GM21515 (cell line): ENCODE data around the gene FAM204A.

Source experiments
- ATAC-seq: cut with Tn5 transposase; IDR thresholded peaks from one replicate; pipeline ENCODE4 v1.9.1; 2021; ENCODE audit not compliant: unreplicated experiment

Gene FAM204A

GRCh38 chr10:118341791-118342637, at the start of gene FAM204A:
FAM204A (minus strand) TSS chr10:118342324; CDS start chr10:118336415, 5,909 bp downstream.
- ATAC-seq: peak; percentile 100

GRCh38 chr10:118383699-118384098, 41.6 kb upstream of the FAM204A start:
- no peak for ATAC-seq

GRCh38 chr10:118383063-118383689, 41.1 kb upstream of the FAM204A start:
- no peak for ATAC-seq

GRCh38 chr10:118374404-118374803, 32.3 kb upstream of the FAM204A start:
- no peak for ATAC-seq

GRCh38 chr10:118373786-118374185, 31.7 kb upstream of the FAM204A start:
- no peak for ATAC-seq

DNA sequence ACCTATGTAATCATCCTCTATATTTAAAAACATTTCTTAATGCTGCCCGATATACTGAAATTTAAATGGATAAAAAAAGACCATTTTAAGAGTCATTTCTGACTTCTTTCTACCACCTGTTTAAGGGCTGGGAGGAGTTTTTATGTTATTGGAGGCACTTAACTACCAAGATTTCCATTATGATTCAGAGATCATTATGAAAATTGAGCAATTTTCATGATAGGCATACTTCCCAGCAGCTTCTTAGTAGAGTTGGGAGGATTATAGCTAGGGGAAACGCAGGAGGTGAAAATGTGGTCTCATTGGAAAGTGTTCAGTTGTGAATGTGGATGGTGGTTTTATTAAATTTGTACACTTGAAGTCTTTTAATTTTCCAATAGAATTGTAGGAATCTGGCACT, 28.4 kb upstream of the FAM204A start:
- no peak for ATAC-seq

GRCh38 chr10:118369641-118370205, 27.6 kb upstream of the FAM204A start:
- no peak for ATAC-seq

GRCh38 chr10:118365702-118366101, 23.6 kb upstream of the FAM204A start:
- no peak for ATAC-seq

- ATAC-seq: no peak
Observed at GRCh38 chr10:118362103-118362502, 20.0 kb upstream of the FAM204A start.

DNA sequence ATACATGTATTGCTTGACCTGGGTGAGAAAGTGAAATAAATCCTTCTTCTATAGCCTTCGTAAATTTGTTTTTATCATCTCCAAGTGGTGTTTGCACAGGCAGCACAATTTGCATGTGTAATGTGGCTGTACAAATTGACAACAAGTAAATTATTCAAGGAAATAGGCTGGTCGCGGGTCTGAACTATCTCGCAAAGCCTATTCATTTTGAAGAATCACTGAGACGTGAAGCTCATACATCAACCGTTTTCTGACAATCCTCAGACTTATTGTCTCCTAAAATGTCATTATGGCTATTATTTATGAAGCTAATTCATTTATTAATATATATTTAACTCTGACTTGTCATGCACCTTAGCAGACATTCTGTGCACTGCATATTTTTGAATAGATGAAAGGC, 16.2 kb upstream of the FAM204A start:
- ATAC-seq: no peak

DNA sequence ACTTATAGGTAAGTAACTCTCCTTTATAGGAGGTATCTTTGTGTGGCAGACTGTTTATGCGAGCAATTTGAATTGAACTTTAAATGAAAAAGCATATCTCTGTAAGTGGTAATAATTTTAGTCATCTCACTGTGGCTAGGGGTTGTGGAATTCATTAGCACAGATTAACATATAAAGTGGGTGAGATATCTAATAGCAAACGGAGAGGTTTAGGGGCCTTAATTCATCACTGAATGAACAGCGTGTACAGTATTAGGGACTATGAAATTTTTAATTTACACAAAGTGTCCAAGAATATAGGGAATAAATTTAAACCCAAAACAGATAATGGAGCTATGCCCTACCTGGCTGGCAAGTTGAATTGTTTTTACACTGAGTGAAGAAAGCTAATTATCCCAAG, 15.7 kb upstream of the FAM204A start:
- no peak for ATAC-seq

DNA sequence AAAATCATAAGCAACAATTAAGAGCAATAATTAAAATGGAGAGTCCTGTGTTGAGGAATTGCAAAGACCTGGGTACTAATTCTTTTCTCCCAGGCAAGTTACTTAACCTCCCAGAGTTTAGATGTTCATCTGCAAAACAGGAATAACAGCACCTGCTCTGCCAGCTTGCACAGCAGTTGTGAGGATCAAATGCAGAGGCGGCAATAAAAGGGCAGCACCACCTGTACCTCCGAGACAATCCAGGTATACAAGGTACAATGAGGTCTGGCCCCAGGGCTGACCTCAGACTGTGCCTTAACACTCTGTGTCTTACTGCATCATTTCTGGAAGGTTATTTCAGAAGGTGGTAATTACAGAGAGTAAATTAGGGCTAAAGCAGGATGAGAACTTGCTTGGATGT, 14.5 kb upstream of the FAM204A start:
- no peak for ATAC-seq

GRCh38 chr10:118355234-118355633, 13.1 kb upstream of the FAM204A start:
- no peak for ATAC-seq

- ATAC-seq: no peak
Observed at GRCh38 chr10:118349235-118349634, 7.1 kb upstream of the FAM204A start.

DNA sequence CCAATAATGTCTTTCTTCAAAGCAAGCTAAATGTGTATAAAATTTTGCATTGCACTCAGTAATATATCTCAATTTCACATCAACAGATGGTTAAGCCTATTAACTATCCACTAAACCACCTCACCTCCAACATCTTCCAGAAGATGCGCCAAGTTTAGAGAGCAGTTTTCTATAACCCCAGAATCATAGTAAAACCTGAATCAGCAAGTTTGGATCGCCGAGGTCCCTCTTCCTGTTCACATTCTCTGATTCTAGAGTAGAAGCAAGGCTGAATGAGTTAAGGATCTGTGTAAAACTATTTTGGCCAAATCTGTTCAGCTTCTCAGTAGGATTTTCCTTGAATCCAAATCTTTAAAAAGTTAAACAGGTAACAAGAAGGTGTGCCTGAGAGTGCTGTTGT, 1.4 kb upstream of the FAM204A start:
- ATAC-seq: no peak

DNA sequence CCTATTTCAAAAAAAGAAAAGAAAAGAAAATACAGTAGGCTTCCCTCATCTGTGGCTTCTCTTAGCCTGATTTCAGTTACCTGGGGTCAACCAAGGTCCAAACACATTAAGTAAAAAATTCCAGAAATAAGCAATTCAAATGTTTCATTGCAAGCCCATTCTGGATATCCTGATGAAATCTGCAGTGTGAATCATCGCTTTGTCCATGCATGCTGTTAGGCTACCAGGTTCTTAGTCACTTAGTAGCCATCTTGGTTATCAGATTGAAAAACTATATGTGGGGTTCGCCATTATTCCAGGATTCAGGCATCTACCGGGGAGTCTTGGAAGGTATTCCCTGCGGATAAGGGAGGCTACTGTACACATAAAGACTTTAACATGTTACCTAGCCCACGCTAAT, 991 bp upstream of the FAM204A start:
- ATAC-seq: no peak

DNA sequence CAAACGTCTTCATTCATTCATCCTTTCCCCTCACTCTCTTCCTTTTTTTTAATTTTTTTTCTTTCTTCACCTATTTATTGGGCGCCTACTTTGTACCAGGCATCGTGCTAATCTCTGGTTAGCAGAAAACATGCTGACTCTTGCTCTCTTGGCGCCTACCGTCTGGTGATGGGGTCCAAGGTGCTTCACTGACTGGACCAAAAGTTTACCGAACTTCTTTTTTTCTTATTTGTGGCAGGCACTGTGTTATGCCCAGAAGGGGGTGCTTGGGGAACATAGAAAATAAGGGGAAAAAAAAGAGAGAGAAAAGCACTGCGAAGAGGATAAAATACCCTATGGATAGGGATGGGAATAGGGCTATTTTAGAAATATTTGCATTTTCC, 505 bp upstream of the FAM204A start:
- peak; percentile 4 for ATAC-seq

DNA sequence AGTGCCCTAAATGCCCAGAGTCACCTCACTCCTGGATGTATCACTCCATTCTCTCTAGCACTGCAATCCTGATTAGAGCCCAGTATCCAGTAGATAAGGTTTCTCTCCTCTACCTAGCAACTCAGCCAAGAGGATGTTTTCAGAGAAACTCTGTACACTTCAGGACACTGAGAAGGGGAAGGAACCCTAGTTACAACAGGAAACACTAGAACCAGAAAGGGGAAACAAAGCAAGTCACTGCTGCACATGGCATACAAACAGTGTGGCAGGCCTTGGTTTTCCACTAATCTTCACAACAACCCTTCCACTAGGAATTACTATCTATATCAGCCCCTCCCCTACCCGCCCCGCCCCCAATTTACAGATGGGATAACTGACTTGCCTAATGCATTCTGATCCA, 1.6 kb downstream of the FAM204A start:
- ATAC-seq: no peak

DNA sequence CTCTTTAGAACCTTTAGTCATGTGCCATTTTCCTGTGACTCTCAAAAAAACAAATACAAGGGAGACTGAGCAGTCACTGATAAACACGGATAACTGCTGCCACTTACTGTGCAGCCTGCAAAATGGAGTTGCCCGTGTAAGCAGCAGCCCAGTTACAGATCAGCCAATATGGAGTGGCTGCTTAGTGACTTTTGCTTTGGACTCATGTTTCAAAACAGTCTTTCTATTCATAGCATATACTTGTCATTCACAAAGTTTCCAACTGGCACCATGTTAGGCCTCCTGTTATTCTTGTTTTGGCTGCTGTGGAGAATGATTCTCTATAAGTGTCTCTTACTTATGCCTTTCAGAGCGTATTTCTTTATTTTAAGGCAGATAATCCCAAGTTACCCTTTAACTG, 3.0 kb downstream of the FAM204A start:
- ATAC-seq: no peak

DNA sequence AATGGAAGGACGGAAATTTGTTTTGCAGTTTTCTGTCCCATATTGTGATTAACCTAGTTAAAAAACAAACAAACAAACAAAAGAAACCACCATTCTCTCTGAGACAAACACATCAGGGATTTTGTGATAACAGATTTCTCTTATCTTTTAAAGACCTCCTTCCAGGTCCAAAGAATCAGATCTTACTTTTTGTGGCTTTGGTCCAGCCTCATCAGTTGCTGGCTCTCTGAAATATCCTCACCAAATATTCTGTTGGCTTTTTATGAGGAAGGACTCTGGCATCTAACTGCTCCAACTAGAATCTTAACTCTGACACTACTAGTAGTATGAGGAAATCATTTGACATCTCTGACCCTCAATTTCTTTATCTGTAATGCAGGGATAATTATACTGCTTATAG, 4.8 kb downstream of the FAM204A start:
- no peak for ATAC-seq

GRCh38 chr10:118333871-118334270, 8.3 kb downstream of the FAM204A start:
- ATAC-seq: no peak
